HG03460 (cell line): ENCODE results near the gene UPF1.
A peak's percentile ranks its signal among the peaks of the same experiment; 100 is the strongest.
"Not testable (repeated sequence)": the region's sequence is repeated elsewhere in the genome, so short reads cannot be mapped to it uniquely, and the experiment has no call there.

ENCODE experiments used
- ATAC-seq: cut with Tn5 transposase; IDR thresholded peaks from one replicate; pipeline ENCODE4 v1.9.1; 2021; ENCODE audit not compliant: unreplicated experiment

UPF1 gene

DNA sequence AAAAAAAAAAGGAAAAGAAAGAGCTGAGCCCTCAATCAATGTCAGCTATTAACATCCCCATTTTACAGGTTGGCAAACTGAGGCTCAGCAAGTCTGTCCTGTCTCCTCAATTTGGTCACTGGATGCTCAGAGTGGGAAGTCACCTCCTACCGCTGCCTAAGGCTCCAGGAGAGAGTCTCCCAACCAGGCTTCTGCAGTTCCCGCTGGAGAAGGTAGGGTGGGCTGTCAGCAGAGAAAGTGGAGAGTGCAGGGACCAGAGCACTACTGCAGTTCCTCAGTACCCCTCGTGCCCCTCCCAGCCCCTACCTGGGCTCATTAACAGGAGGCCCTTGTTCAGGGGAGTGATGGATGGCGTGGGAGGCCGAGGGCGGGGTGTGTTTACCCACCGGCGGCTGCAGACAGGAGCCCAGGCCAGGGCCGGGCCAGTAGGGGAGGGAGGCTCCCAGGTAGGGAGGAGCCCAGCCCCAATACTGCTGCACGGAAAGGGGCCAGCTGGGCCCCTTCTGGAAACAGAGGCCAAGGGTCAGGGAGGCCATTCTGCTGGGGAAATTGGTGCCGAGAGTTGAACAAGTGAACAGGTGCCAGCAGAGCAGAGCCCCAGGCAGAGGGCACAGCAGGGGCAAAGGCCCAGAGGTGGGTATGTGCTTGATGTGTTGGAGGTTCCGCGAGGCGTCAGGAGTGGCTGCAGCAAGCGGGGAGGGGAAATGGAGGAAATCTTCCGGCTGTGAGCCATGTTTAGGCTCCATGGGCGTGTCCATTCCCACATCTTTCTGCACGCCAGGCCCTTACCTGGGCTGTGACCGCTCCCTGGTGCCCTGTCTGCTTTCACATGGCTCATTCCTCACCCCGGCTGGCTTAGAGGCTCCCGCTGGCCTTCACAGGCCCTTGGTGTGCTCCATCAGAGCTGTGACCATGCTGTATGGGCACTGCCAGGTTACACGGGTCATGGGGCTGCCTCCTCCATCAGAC lies 33.1 kb upstream of the UPF1 start:
- ATAC-seq: no peak

DNA sequence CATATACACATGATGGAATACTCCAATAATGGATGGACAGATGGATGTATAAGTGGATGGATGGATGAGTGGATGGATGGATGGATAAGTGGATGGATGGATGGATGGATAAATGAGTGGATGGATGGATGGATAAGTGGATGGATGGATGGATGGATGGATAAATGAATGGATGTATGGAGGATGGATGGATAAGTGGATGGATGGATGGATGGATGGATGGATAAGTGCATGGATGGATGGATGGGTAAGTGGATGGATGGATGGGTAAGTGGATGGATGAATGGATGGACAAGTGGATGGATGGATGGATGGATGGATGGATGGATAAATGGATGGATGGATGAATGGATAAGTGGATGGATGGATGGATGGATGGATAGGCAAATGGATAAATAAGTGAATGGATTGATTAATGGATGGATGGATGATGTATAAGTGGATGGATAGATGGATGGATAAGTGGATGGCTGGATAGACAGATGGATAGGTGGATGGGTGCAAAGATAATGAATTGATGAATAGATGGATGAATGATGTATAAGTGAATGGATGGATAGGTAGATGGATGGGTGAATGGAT lies 32.3 kb upstream of the UPF1 start:
- no peak for ATAC-seq

DNA sequence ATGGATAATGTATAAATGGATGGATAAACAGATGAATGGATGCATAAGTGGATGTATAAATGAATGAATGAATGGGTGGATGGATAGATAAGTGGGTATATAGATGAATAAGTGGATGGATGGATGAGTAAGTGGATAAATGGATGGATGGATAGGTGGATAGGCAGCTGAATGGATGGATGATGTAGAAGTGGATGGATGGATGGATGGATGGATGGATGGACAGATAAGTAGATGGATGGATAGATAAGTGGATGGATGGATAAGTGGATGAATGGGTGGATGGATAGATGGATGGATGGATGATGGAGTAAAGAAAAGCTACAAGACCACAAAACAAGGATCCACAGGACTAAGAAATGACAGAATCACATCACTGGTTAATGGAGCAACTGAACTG lies 31.7 kb upstream of the UPF1 start:
- no peak for ATAC-seq

DNA sequence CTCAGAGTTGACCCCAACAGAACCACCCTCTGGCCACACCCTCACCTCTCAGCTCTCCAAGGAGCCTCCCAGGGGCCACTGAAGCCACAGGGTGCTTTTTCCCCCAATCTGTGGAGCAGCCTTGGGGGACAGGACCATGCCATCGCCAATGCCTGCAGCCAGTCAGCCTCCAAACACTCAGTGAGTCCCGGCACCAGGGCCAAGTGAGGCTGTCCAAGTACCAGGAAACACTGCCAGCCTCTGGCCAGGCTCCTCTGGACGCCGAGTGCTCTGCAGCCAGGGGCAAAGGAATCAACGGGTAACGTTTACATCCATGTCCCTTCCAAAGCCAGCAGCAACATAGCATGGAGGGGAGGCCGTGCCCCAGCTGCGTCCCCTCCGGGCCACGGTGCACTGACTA lies 31.1 kb upstream of the UPF1 start:
- ATAC-seq: no peak

DNA sequence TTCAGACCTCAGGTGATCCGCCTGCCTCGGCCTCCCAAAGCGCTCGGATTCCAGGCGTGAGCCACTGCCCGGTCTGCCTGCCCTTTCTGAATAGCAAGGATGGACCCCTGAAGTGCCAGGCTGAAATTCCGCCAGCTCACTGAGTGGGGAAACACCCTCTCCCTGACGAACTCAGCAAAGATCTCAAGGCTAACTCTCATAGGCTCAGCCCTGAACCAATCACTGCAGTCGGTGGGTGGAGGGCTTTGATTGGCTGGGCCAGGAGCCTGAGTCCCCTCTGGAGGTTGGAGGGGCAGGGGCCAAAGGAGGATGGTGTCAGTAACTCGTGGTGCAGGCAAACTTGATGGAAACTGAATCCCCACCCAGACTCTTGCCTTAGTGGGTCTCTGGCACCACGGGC lies 29.4 kb upstream of the UPF1 start:
- no peak for ATAC-seq

DNA sequence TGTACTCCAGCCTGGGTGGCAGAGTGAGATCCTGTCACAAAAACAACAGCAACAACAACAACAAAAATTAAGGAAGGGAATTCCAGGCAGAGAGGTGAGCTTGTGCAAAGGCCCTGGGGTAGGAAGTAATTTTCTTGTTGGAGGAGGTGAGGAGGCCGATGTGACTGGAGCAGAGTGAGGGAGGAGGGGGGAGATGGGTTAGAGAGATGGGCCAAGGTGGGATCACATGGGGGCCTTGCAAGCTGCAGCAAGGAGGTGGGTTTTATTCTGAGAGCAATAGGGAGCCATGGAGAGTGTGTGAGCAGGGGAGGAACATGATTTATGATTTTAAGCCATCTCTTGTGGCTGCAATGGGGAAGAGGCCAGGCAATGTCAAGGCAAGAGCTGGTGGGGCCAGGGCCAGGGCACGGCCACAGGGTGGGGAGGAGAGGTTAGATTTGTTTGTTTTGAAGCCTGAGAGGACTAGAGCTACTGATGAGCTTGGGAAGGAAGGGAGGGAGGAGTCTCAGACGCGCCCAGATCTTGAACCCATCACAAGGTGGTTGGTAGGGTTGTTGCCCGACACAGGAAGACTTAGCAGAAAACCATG lies 28.1 kb upstream of the UPF1 start:
- no peak for ATAC-seq

DNA sequence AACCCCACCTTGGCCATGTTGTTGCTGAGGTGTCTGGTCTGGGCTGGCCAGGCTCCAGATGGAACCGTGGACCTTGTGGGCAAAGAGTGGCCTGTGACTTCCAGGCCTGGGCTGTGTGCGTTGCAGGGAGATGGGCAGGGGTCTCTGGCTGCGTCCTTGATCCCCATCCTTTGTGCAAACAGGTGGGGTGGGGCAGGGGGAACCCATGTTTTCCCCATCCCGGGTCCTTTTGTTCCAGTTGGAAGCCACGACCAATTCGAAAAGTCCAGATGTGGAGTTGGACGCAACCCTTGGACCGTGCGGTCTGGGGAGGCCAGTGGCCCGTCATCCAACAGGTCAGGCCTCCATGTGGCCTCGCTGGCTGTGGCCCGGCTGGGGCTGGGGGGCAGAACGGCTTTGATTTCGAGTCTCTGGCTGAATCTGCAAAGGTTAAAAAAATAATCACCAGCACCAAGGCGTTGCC lies 27.6 kb upstream of the UPF1 start:
- no peak for ATAC-seq

DNA sequence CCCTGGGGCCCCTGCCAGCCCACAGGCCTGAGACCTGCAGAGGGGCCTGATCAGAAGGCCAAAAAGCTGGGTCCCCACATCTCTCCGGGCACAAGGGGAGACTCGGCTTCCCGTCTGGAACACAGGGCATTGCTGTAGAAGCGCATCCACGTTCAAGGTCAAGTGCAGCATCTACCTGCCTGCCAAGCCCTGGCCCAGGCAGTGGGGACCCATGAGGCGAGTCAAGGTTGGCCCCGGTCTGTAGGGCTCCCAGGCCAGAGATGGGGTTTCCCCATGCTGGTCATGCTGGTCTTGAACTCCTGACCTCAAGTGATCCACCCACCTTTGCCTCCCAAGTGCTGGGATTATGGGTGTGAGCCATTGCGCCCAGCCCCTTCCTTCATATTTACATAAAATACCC lies 27.1 kb upstream of the UPF1 start:
- ATAC-seq: no peak

DNA sequence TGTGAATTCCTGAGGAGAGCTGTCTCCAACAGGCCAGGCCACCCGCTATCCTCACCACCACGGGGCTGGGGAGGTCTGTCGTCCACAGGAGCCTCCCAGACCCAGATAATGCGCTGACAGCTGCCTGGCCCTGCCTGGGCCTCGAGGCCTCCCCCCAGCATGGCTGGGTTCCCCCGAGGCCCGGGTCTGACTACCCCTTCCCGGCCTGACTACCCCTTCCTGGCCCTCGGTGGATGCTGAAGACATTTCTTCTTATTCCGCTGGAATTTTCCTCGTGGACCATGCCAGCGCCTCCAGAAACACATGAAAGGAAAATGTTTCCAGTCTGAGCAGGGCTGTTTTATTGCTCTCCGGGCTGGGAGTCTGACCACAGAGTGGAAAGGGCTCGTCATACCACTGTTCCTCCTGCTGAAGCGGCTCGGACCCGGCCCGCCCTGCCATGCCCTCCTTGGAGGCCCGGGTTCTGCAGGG lies 23.9 kb upstream of the UPF1 start:
- ATAC-seq: no peak

DNA sequence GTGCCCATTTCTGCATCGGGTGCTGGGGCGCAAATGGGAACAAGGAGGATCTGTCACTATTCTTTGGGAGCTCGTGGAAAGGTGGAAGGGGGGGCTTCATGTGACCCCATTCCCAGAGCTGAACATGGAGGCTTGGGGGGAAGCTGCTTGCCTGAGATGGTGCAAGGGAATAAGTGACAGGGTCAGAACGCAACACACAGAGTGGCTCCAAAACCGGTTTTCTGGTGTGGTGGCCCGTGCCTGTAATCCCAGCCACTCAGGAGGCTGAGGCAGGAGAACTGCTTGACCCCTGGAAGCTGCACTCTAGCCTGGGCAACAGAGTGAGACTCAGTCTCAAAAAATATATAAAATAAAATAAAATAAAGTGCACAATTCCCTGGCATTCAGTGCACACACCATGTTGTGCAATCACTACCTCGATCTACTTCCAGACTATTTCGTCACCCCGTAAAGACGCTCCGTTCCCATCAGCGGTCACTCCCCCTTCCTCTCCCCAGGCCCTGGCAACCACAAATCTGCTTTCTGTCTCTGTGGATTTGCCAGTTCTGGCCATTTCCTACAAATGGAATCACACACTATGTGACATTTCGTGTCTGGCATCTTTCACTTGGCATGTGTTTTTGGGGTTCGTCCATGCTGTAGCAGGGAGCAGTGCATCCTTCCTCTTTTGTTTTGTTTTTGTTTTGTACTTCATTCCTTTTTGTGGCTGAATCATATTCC lies 22.4 kb upstream of the UPF1 start:
- no peak for ATAC-seq

DNA sequence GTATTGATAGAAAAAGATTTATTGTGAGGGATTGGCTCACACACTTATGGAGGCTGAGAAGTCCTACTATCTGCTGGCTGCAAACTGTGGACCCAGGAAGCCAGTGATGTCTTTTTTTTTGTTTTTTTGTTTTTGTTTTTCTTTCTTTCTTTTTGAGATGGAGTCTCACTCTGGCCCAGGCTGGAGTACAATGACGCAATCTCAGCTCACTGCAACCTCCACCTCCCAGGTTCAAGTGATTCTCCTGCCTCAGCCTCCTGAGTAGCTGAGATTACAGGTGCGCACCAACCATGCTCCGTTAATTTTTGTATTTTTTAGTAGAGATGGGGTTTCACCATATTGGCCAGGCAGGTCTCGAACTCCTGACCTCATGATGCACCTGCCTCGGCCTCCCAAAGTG lies 20.1 kb upstream of the UPF1 start:
- ATAC-seq: not testable (repeated sequence)

DNA sequence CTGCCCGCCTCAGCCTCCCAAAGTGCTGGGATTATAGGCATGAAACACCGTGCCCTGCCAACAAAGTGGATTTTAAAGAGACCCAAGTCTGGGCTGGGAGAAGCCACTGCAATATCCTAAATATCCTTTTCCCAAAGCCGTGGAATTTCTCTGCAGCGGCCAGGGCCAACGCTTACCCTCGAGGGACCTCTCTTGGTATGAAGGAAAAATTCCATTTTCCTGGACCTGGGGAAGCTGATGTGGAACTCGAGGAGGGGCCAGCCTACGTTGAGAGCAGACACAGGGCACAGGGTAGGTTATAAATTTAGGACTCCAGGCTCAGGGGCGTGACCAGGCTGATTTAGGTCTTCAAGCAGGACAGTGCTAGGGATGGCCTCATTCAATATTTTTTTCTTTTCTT lies 17.7 kb upstream of the UPF1 start:
- no peak for ATAC-seq

DNA sequence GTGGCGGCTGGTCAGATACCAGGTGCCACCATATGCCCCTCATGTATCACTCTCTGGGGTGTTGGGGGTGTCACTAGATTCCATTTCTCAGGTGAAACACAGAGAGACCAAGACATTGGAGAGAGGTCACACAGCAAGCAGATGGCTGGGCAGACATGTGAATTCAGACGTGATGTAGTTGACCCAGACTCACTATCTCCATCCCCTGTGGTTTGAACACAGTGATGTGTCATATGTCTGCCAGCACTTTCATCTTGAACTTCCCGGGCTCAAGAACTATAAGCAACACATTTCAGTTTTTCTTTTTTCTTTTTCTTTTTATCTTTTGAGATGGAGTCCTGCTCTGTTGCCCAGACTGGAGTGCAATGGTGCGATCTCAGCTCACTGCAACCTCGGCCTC lies 16.1 kb upstream of the UPF1 start:
- ATAC-seq: no peak

DNA sequence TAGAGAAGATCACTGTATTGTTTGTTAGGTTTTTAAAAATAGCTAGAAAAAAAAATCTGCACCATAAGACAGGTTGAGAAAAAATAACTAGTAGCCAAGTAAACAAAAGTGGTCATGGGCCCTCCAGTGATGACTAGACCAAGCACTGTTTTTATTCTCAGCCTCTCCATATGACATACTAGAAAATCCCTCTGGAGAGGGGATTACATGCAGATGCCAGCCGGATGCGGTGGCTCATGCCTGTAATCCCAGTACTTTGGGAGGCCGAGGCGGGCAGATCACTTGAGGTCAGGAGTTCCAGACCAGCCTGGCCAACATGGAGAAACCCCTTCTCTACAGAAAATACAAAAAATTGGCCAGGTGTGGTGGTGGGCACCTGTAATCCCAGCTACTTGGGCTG lies 15.1 kb upstream of the UPF1 start:
- ATAC-seq: not testable (repeated sequence)

DNA sequence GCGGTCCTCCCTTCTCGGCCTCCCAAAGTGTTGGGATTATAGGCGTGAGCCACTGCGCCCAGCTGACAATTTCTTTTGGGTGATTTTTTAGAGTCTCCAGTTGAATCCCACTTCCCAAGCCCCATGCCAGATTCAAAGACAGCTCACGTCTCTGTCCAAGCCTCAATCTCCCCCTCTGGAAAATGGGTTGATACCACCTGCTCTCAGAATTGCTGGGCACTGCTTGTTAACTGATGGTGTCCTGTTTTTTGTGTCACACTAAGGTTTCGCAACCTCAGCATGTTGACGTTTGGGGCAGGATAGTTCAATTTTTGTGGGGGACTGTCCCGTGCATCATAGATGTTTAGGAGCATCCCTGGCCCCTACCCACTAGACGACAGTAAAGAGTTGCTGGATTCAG lies 14.2 kb upstream of the UPF1 start:
- ATAC-seq: no peak

DNA sequence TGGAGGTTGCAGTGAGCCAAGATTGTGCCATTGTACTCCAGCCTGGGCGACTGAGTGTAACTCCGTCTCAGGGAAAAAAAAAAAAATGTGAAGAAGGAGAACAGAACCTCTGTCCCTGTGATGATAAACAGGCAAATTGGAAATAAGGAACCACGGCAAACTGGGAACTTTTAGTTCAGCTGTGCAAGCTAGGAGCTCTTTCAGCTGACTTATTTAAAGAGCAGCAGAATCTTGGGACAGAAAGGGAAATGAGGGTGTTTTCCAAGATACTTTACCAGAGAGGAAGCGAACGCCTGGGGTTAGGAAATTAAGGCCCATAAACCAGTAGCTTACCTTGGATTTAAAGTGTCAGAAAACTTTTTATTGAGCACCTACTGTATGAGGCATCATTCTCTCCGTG lies 3.0 kb upstream of the UPF1 start:
- ATAC-seq: no peak

DNA sequence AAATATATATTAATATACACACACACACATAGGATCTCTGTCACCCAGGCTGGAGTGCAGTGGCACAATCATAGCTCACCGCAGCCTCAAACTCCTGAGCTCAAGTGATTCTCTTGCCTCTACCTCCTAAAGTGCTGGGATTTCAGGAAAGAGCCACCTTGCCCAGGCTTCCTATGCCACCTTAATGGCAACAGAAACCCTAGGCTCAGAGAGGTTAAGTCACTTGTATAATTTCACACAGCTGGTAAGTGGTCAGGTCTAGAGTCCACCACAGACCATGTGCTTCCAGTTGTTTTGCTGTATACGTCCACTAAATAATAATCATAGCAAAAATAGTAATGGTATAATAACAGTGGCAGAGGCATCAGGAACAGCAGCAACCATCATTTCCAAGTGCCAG lies 1.3 kb upstream of the UPF1 start:
- ATAC-seq: no peak

DNA sequence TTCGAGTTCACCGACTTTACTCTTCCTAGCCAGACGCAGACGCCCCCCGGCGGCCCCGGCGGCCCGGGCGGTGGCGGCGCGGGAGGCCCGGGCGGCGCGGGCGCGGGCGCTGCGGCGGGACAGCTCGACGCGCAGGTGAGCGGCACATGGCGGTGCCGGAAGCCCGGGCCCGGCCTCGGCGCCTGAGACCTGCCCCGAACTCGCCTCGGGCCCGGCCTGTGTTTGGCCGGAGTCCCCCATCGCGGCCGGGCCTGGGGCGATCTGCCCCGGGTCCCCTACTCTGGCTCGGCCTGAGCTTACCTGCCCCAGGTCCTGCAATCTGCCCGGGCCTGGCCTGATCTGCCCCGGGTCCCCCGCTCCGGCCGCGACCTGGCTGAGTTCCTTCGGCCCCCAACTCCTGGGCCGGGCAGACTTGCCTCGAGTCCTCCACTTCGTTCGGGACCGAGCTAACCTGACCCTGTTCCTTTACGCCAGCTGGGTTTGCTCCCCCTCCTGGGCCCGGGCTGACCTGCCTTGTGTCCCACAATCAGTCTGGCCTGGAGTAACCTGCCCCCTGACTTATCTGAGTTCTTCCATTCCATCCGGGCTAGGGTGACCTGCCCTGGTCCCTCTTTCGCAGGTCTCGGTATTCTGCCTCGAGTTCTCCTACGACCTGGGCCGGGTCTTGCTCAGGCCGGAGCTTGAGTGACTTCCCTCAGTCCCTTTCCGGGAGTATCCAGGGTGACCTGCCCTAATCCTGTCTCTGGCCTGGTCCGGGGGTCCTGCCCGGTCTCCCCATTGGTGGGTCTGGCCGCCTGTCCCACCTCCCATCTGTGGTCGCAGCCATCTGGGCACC lies 764 bp downstream of the UPF1 start:
- peak; percentile 39 for ATAC-seq

DNA sequence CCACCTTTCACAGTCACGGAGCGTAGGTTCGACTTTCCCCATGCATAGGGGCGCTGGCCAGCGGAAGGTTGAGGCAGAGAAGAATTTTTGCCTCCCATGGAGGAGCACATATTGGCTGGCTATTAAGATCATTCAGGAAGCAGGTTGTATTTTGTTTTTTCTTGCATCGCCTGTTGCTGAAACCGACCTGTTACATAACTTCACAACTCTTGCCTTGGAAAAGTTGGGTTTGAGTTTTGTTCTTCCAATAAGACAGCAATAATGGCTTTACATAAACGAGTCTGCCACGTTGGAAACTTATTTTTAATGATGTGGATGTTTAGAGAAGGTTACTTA lies 1.4 kb downstream of the UPF1 start:
- no peak for ATAC-seq

DNA sequence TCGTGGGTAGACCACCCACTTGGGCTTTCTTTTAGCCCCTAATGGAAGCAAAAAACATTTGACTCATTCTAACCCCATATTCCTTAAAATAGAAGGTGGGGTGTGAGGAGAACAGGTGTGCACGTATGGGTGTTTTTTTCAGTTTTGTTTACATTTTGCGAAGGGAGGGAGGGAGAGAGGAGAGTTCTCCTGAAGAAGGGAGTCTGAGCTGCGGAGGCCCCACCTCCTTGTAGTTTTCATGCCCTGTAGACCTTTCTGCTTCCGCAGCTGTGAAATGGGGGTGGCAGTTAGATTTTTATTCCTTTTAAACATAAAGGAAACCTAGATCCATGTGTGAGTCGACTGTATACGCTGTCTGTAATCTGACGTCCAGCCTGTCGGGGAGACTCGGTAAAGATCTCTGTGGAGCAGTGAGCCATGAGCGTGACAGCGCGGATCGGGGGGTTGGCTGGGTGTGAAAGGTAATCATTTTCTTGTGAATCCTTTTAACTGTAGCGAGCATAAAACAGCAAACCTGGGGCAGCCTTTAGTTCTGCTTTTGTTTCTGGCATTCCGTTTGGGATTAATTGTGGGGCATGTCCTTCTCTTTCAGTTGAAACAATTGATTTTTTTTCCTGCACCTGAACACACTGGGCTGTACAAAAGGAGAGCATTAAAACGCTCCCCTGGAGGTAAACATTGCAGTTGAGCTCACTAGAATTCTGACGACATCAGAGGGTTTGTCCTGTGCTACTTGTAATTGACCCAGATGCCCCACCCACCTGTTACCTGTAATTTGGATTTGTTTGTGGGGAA lies 2.3 kb downstream of the UPF1 start:
- ATAC-seq: no peak
